Right lobe of liver (tissue), 6 donors: Measurements from ENCODE around the gene ST6GALNAC5. TPM values are rescaled to one million over a fixed set of nuclear protein-coding genes. Genes with fewer than 3 reads are reported as not detected.

ENCODE experiments used
- ATAC-seq, 4 donors: fragments of 200-7000 bp; cut with Tn5 transposase; one replicate each; pipeline ENCODE4 v1.9.1; 2020; ENCODE audit warnings: mild to moderate bottlenecking in 4 of 4, moderate library complexity in 4 of 4
- DNase-seq, 3 donors: peaks; one replicate each; pipeline ENCODE4 v3.0.0-alpha.2; 2020
- H3K27ac ChIP-seq, 3 donors: fragments of 200-600 bp; one replicate each; pipeline ENCODE4 v1.8.0; 2022
- H3K27me3 ChIP-seq, 2 donors: fragments of 200-600 bp; one replicate each; pipeline ENCODE4 v1.8.0; 2022
- H3K36me3 ChIP-seq, 4 donors: fragments of 200-600 bp; sonication (generic) in 1 of 4; one replicate each; pipeline versions ENCODE4 v1.5.1 to v1.8.0; 2017 to 2022; ENCODE audit warnings: control low read depth in 1 of 4
- H3K4me1 ChIP-seq, 4 donors: fragments of 200-600 bp; sonication (generic) in 1 of 4; one replicate each; pipeline versions ENCODE4 v1.5.1 to v1.8.0; 2017 to 2022; ENCODE audit warnings: control low read depth in 1 of 4
- H3K4me3 ChIP-seq, 3 donors: fragments of 200-600 bp; one replicate each; pipeline ENCODE4 v1.8.0; 2022
- H3K9me3 ChIP-seq, 4 donors: fragments of 200-600 bp; sonication (generic) in 1 of 4; one replicate each; pipeline versions ENCODE4 v1.5.1 to v1.8.0; 2017 to 2022; ENCODE audit warnings: control low read depth in 1 of 4
- POLR2A ChIP-seq: fragments of 450-650 bp; IDR thresholded peaks from one replicate; pipeline ENCODE4 v1.6.1; 2017; ENCODE audit warnings: antibody characterized with exemption, mild to moderate bottlenecking
- WGBS: methylation state at CpG from one replicate; pipeline ENCODE4 v1.1.6; 2018; ENCODE audit warnings: low coverage, low lambda C conversion rate; ENCODE audit not compliant: insufficient coverage; ENCODE audit errors: missing lambda C conversion rate; 5-methylcytosine and 5-hydroxymethylcytosine counted together
- intact Hi-C, 2 donors: fragments of 100-400 bp; cut with DNase I; formaldehyde crosslinking; loops; one replicate each; pipeline versions ENCODE4 v1.11.2 to v1.14.1; 2022
- total RNA-seq, 6 experiments: library from RNA; depleted of rRNA in 2 of 6; stranded (reverse); fragments of >200 nt in 2 of 6; fragmentation: NEBNext Ultra II Directional in 3 of 6; extraction: Animal tissue kit (Norgen Biotek cat#: 25700) in 3 of 6; gene quantifications; one replicate each; pipeline versions ENCODE4 v1.1.0 to v1.2.4, GENCODE V29; 2016 to 2023
- TF ChIP-seq, protein P1 (sequence below), 4 donors: fragments of 200-600 bp in 3 of 4; fragments of 450-650 bp in 1 of 4; IDR thresholded peaks; one replicate each; pipeline versions ENCODE4 v1.5.1 to v1.8.0; 2016 to 2022; ENCODE audit warnings: antibody characterized with exemption in 4 of 4, mild to moderate bottlenecking in 2 of 4
- donor health status: DM: no; HTN: yes; CAD: no.
- donor health status: DM: no; HTN: no; CAD: no.
- donor health status: DM: no; HTN: no; CAD: no.
- donor health status: DM: no; HTN: yes; CAD: no.
- donor health status: DM: no; HTN: yes; CAD: no.

ST6GALNAC5 gene
- total RNA-seq, 6 experiments from 2014 or later: not detected

DNA sequence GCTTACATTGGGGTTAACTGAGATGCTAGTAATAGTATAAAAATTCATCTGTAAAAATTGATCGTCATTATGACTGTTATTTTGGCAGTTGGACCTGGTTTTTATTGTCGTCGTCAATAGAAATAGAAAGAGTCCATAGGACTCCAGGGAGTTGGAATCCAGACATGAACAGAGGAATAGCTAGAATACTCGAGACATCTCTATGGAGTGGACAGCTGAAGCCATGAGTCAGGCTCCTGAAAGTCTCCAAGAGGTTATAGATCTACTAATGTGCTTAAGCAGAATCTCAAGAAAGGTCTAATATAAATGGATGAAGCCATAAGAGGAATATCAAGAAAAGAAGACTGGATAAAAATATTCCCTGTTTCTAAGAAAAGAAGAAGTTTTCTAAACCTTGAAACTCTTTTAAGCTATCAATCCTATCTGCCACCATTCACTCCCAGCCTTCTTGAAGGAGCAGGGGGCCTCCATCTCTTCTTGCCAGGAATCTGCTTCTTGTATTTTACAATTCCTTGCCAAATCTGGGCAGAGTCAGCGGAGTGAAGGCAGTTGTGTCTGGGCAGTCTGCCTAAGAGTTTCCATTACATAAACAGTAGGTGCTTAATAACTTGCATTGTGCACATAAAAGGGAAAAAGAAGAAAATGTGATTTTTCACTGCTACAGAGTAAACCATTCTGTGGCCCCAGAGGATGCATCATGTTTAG, 163.3 kb downstream of the ST6GALNAC5 start:
- intact Hi-C loops: no loop called here
- 64% methylated on average over 5 of the region's 5 CpGs for WGBS
- ATAC-seq (no peak), DNase-seq (no peak)
- no peaks in the 10 kb centered on the region for H3K4me1 ChIP-seq
- no peak for TF ChIP-seq POLR2A
- TF ChIP-seq, protein P1, sequence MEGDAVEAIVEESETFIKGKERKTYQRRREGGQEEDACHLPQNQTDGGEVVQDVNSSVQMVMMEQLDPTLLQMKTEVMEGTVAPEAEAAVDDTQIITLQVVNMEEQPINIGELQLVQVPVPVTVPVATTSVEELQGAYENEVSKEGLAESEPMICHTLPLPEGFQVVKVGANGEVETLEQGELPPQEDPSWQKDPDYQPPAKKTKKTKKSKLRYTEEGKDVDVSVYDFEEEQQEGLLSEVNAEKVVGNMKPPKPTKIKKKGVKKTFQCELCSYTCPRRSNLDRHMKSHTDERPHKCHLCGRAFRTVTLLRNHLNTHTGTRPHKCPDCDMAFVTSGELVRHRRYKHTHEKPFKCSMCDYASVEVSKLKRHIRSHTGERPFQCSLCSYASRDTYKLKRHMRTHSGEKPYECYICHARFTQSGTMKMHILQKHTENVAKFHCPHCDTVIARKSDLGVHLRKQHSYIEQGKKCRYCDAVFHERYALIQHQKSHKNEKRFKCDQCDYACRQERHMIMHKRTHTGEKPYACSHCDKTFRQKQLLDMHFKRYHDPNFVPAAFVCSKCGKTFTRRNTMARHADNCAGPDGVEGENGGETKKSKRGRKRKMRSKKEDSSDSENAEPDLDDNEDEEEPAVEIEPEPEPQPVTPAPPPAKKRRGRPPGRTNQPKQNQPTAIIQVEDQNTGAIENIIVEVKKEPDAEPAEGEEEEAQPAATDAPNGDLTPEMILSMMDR (IDR thresholded peaks at IDR 0.05): no peak
- H3K4me3 ChIP-seq: no peak overlapping the region
- no peaks in the 10 kb centered on the region for H3K9me3 ChIP-seq
- H3K27ac ChIP-seq: no peak overlapping the region
- H3K27me3 ChIP-seq: no peaks in the 10 kb centered on the region
- no peaks in the 10 kb centered on the region for H3K36me3 ChIP-seq

DNA sequence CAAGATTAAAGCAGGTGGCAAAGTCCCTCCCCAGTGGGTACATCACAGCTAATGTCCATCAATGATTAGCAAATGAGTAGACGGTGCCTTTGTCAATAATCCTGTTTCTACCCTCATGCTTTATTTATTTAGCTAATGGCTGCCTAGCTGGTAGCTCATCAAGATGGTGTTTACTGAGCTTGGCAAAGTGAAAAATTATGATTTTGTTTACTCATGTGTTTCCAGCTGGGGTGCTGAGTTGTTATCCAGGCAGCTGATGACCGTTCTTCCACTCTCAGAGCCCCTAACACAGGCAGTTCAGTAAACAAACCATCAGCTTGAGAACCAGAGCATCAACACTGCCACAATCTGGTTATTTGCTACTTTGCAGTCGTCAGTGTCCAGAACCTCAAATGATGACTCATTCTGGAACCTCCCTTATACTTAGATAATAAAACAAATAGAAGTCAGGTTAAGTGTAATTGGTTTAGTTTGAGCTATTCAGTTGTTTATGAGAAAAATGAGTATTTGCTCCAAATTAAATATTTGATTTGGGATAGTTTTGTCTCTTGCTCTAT, 163.9 kb downstream of the ST6GALNAC5 start:
- no peaks in the 10 kb centered on the region for H3K27me3 ChIP-seq
- 18% methylated on average over 3 of the region's 3 CpGs for WGBS
- H3K4me3 ChIP-seq: no peak overlapping the region
- H3K9me3 ChIP-seq: no peaks in the 10 kb centered on the region
- DNase-seq: no peak
- ATAC-seq: peak in 1 of 4 donors; percentile 91
- H3K36me3 ChIP-seq: no peaks in the 10 kb centered on the region
- no peaks in the 10 kb centered on the region for H3K4me1 ChIP-seq
- TF ChIP-seq, protein P1 (IDR thresholded peaks at IDR 0.05): peak in 1 of 4 donors; percentile 9
- no peak for TF ChIP-seq POLR2A
- H3K27ac ChIP-seq: no peak overlapping the region
- intact Hi-C loops: no loop called here

DNA sequence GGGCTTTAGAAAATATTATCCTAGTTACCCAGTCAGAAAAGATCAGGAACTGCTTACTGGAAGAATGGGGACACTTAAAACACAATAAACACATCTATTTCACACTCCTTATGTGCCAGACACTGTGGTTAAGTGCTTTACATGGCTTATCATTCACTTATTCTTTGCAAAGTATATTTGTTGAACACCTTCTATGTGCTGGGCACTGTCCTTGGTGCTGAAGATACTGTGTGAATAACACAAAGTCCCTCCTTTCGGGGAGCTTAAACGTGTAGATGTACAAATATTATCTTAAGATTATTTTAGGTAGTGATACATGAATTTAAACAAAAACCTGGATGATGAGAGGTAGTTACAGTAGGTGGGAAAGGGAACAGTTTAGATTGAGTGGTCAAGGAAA, 169.3 kb downstream of the ST6GALNAC5 start:
- intact Hi-C loops: no loop called here
- no peak for DNase-seq

DNA sequence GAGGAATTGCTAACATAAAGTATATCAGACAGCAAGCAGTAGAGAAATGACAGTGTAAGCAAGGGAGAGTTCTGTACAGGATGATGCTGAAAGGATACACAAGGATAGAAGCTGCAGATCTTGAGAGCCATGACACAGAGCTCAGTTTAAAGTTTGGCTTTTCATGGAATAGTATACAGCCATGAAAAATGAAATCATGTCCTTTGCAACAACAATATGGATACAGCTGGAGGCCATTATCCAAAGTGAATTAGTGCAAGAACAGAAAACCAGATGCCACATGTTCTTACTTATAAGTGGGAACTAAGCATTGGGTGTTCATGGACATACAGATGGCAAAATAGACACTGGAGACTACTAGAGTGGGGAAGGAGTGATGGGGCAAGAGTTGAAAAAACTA, 169.8 kb downstream of the ST6GALNAC5 start:
- no peak for DNase-seq
- intact Hi-C loops: no loop called here
- no peak for TF ChIP-seq POLR2A
- TF ChIP-seq, protein P1 (IDR thresholded peaks at IDR 0.05): no peak
- ATAC-seq: no peak
- H3K27me3 ChIP-seq: no peaks in the 10 kb centered on the region
- H3K4me3 ChIP-seq: no peak overlapping the region
- no peaks in the 10 kb centered on the region for H3K4me1 ChIP-seq
- no peak overlapping the region for H3K27ac ChIP-seq
- H3K36me3 ChIP-seq: no peaks in the 10 kb centered on the region
- H3K9me3 ChIP-seq: no peaks in the 10 kb centered on the region

More for the DNA sequence above, 169.3 kb downstream of the ST6GALNAC5 start:
- Histone ChIP-seq H3K27ac (no peak overlapping the region), H3K27me3 (no peaks in the 10 kb centered on the region), H3K36me3 (no peaks in the 10 kb centered on the region), H3K4me1 (no peaks in the 10 kb centered on the region), H3K4me3 (no peak overlapping the region), H3K9me3 (no peaks in the 10 kb centered on the region)
- no peak for ATAC-seq
- no peak for TF ChIP-seq POLR2A
- TF ChIP-seq, protein P1 (IDR thresholded peaks at IDR 0.05): no peak
- WGBS: 68% methylated on average over 2 of the region's 2 CpGs
